CD1c-positive myeloid dendritic cell (primary cell): ENCODE measurements around the gene FER.

Experiments
- DNase-seq: peaks from one replicate; pipeline ENCODE4 v3.0.0-alpha.2; 2016; ENCODE audit errors: extremely low spot score

The FER gene

DNA sequence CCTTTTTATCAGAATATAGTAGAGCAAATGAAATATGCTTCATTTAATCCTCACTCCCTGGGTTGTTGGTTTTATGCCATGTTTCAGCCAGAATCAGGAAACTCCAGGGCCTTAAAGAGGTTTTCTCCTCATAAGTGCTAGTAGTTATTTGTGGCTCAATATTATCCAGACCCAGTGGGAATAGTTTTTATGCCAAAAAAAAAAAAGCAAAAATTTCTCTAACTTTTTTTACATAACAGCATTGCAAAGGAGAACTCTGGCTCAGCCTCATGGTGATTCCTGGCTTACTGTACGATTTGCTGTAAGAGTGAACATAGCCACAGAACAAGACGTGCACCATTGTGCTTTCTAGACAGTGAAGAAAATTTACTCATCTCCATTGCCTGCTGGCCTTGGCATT lies 429.5 kb downstream of the FER start:
- DNase-seq = no peak

GRCh38 chr5:109177782-109178181 lies 430.1 kb downstream of the FER start:
- no peak for DNase-seq

- DNase-seq = no peak
Observed at GRCh38 chr5:109180668-109181067, 433.0 kb downstream of the FER start.

DNA sequence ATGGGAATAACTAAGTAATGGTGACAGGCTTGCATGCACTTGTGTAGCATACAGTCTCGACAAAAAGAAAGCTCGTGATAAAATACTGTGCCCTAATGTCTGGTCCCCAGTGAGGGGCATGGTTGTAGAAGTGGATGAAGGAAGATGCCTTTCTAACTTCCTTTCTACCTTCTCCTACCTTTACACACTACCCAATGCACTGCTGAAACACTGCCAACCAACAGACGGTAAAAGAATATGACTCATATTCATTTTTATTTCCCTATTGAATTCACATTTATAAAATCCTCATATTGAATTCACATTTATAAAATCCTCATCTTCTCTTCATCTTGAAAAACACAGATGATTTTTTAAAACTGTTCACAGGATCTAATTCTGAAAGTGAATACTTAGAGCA lies 439.1 kb downstream of the FER start:
- no peak for DNase-seq

GRCh38 chr5:109191153-109191558 lies 443.5 kb downstream of the FER start:
- peak; percentile 16 for DNase-seq

- DNase-seq = no peak
Observed at GRCh38 chr5:109192027-109192426, 444.3 kb downstream of the FER start.

- DNase-seq = no peak
Observed at GRCh38 chr5:109192555-109193281, 445.0 kb downstream of the FER start.

- no peak for DNase-seq
Observed at GRCh38 chr5:109195667-109196066, 448.0 kb downstream of the FER start.

GRCh38 chr5:109196087-109196822 lies 448.6 kb downstream of the FER start:
- DNase-seq = no peak

- no peak for DNase-seq
Observed at GRCh38 chr5:109196823-109197160, 449.1 kb downstream of the FER start.

DNA sequence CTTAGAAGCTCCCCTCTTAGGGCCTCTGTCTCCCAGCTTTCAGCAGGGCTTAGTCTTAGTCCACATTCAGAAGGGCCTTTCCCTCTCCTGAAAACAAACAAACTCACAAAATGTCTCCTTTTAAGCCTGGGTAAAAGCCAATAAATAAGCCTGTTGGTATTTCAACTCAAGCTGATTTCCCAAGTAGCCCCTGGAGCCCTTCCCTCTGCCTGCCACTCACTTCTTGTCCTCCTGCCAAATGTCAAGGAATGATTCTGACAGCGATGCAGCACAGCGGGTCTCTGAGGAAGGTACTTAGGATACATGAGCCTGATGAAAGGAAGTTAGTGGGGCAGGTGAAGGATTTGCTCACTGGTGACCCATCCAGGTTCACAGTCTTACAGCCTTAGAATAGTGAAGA lies 451.6 kb downstream of the FER start:
- DNase-seq = no peak

- no peak for DNase-seq
Observed at GRCh38 chr5:109199799-109200620, 452.3 kb downstream of the FER start.

- no peak for DNase-seq
Observed at GRCh38 chr5:109215040-109215439, 467.3 kb downstream of the FER start.

DNA sequence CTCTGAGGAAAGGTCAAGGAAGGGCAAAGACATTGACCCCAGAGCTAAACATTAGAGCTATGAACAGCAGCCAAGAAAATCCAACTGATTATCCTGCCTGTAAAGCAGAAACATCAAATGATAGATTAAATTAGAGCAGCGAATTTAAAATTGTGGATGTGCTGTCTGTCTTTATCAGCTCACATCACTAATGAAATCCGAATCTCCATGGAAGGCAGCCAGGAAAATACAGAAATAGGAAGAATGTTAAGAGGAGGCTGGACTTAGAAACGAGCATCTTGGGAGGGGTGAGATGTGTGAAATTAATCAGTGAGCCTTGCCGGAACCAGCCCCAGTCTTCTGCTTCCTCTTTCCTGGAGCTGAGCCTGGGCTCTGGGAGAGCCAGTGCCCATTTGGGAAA lies 471.1 kb downstream of the FER start:
- no peak for DNase-seq

DNA sequence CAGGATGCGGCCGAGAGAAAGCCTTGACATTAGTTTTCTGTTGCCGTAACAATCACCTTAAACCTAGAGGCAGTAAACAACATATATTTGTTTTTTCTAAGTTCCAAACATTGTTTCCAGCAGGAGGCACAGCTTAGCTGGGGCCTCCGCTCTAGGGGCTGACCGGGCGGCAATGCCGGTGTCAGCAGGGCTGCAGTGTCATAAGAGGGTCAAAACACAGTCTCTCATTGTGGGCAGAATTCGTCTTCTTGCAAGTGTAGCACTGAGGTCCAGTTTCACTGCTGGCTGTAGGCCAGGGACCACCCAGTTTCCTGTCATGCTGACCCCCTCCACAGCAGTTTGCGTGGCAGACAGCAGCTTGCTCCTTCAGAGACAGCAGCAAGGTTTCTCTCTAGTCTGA lies 475.8 kb downstream of the FER start:
- DNase-seq = no peak

DNA sequence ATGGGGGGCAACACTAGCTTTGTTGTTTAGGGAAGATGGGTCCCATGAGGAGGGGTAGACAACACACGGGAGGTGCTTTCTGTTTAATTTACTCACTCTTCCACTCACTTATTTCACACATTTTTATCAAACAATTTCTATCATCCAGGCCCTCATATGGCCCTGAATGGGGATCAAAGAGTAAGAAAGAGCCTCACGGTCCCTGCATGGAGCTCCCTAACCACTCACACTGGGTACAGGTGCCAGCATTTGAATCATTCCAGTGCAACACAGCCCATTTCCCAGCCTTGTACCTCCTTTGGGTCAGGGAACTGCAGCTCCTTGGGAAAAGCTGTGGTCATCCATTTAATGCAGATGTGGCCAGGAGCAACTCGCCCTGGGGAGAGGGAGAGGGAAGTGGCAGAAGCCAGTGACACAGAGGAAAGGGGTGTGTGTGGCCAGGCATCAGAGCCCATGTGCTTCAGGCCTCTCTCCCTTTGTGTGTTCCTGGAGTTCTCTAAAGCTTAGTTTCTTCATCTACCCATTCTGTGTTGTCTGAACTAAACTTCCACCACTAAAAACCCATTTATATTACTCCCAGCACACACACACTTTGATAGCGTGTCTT lies 476.7 kb downstream of the FER start:
- DNase-seq = no peak

- DNase-seq = no peak
Observed at GRCh38 chr5:109225716-109226625, 478.3 kb downstream of the FER start.

GRCh38 chr5:109230369-109230768 lies 482.7 kb downstream of the FER start:
- no peak for DNase-seq

DNA sequence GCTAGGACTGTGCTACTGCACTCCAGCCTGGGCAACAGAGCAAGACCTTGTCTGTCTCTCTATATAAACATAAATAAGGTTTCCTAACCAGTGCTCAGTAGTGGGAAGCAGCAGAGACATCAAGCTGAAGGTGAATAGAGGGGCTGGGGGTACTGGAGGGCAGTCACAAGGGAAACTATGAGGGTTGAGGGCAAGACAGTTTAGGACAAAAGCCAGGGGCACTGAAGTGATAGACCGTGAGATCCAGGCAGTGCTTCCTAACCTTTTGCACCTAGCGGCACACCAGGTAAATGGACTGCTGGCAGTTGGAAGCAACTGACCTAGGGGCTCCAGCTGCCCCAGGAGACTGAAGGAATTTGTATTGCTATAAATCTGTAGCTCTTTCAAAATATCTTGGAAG lies 483.6 kb downstream of the FER start:
- DNase-seq = no peak

- DNase-seq = no peak
Observed at GRCh38 chr5:109234381-109234780, 486.7 kb downstream of the FER start.

- DNase-seq = no peak
Observed at GRCh38 chr5:109239456-109239855, 491.8 kb downstream of the FER start.
